ENCODE data around the gene TGFBR1. TPM values are rescaled to one million over a fixed set of nuclear protein-coding genes. Genes with fewer than 3 reads are reported as not detected.

The TGFBR1 gene
- total RNA-seq, 2 donors from 2014 or later, result 74.8 to 75.6 TPM

- WGBS, 2 experiments (ENCODE audit: insufficient coverage in 1 of 2, insufficient read length in 1 of 2), result 80 to 88% methylated on average over 1 to 2 of the region's 2 CpGs
- Histone ChIP-seq H3K9me3 (ENCODE audit: control insufficient read depth, low read length) (no peaks in the 10 kb centered on the region), H3K27me3 (ENCODE audit: control insufficient read depth, insufficient read depth, low read length, poor library complexity, severe bottlenecking) (no peaks in the 10 kb centered on the region), H3K27ac (ENCODE audit: low read depth, low read length) (no peak overlapping the region), H3K4me1 (ENCODE audit: control insufficient read depth, insufficient read depth, low read length) (peaks cover 5% of the 10 kb centered on the region), H3K36me3 (ENCODE audit: control insufficient read depth, insufficient read depth, low read length) (peaks cover 11% of the 10 kb centered on the region), H3K4me3 (ENCODE audit: low read length) (no peak overlapping the region), H3K9ac (ENCODE audit: extremely low read depth, low read length, poor library complexity, severe bottlenecking) (no peak overlapping the region)
- Mint-ChIP-seq H3K4me1 (peaks cover 29% of the 10 kb centered on the region), H3K36me3 (ENCODE audit: low read depth) (peaks cover 4% of the 10 kb centered on the region), H3K27me3 (ENCODE audit: insufficient read depth) (no peaks in the 10 kb centered on the region), H3K9me3 (no peaks in the 10 kb centered on the region), H3K27ac (no peak overlapping the region), H3K4me3 (no peak overlapping the region)
- no peak for DNase-seq
- TF ChIP-seq CTCF (conservative IDR thresholded peaks at IDR 0.05), result no peak
Observed at GRCh38 chr9:99113414-99114048, 8.6 kb downstream of the TGFBR1 start.

GRCh38 chr9:99114049-99114440 is 9.1 kb downstream of the TGFBR1 start:
- H3K27ac Mint-ChIP-seq, result no peak overlapping the region
- peaks cover 4% of the 10 kb centered on the region for H3K36me3 Mint-ChIP-seq (ENCODE audit: low read depth)
- H3K4me3 Mint-ChIP-seq, result no peak overlapping the region
- no peak overlapping the region for H3K27ac ChIP-seq (ENCODE audit: low read depth, low read length)
- 93 to 95% methylated on average over 3 of the region's 3 CpGs for WGBS, 2 experiments (ENCODE audit: insufficient coverage in 1 of 2, insufficient read length in 1 of 2)
- no peak for TF ChIP-seq CTCF (conservative IDR thresholded peaks at IDR 0.05)
- peaks cover 7% of the 10 kb centered on the region for H3K36me3 ChIP-seq (ENCODE audit: control insufficient read depth, insufficient read depth, low read length)
- no peaks in the 10 kb centered on the region for H3K27me3 Mint-ChIP-seq (ENCODE audit: insufficient read depth)
- peaks cover 5% of the 10 kb centered on the region for H3K4me1 ChIP-seq (ENCODE audit: control insufficient read depth, insufficient read depth, low read length)
- peaks cover 30% of the 10 kb centered on the region for H3K4me1 Mint-ChIP-seq
- no peaks in the 10 kb centered on the region for H3K9me3 ChIP-seq (ENCODE audit: control insufficient read depth, low read length)
- H3K9me3 Mint-ChIP-seq, result no peaks in the 10 kb centered on the region
- H3K27me3 ChIP-seq (ENCODE audit: control insufficient read depth, insufficient read depth, low read length, poor library complexity, severe bottlenecking), result no peaks in the 10 kb centered on the region
- no peak overlapping the region for H3K4me3 ChIP-seq (ENCODE audit: low read length)
- H3K9ac ChIP-seq (ENCODE audit: extremely low read depth, low read length, poor library complexity, severe bottlenecking), result no peak overlapping the region
- no peak for DNase-seq

- Histone ChIP-seq H3K27ac (ENCODE audit: low read depth, low read length) (no peak overlapping the region), H3K9me3 (ENCODE audit: control insufficient read depth, low read length) (no peaks in the 10 kb centered on the region), H3K36me3 (ENCODE audit: control insufficient read depth, insufficient read depth, low read length) (peaks cover 4% of the 10 kb centered on the region), H3K4me1 (ENCODE audit: control insufficient read depth, insufficient read depth, low read length) (peaks cover 5% of the 10 kb centered on the region), H3K9ac (ENCODE audit: extremely low read depth, low read length, poor library complexity, severe bottlenecking) (no peak overlapping the region), H3K27me3 (ENCODE audit: control insufficient read depth, insufficient read depth, low read length, poor library complexity, severe bottlenecking) (no peaks in the 10 kb centered on the region), H3K4me3 (ENCODE audit: low read length) (no peak overlapping the region)
- Mint-ChIP-seq H3K27me3 (ENCODE audit: insufficient read depth) (no peaks in the 10 kb centered on the region), H3K27ac (no peak overlapping the region), H3K4me1 (peaks cover 32% of the 10 kb centered on the region), H3K9me3 (no peaks in the 10 kb centered on the region), H3K4me3 (no peak overlapping the region), H3K36me3 (ENCODE audit: low read depth) (peaks cover 4% of the 10 kb centered on the region)
- DNase-seq, result no peak
- no peak for TF ChIP-seq CTCF (conservative IDR thresholded peaks at IDR 0.05)
- 89 to 95% methylated on average over 6 of the region's 6 CpGs for whole genome bisulfite sequencing, 2 experiments (ENCODE audit: insufficient coverage in 1 of 2, insufficient read length in 1 of 2)
Observed at GRCh38 chr9:99114846-99115500, 10.1 kb downstream of the TGFBR1 start.

Measured in endodermal cell (in vitro differentiated cells).